Measurements from ENCODE around the gene NR2C1. TPM values are rescaled to one million over a fixed set of nuclear protein-coding genes. Genes with fewer than 3 reads are reported as not detected.

NR2C1 gene
- total RNA-seq, 1 donor from 2014 or later: 44.3 TPM

DNA sequence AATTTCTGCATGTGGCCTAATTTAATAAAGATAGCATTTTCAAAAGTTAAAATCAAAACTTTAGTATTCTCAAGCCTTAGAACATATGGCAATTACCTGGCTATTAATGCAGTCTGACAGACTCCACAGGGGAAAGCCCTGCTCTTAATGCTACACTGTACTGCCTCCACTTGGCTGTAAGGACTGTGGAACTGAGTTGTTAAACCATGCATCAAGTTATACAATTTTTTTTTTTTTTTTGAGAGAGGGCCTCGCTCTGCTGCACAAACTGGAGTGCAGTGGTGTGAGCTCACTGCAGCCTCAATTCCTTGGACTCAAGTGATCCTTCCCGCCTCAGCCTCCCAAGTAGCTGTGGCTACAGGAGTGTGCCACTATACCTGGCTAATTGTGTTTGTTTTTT, 50.9 kb downstream of the NR2C1 start:
- Mint-ChIP-seq H3K4me3 (ENCODE audit: unreplicated experiment) (no peak overlapping the region), H3K4me1 (ENCODE audit: low read depth, unreplicated experiment) (no peaks in the 10 kb centered on the region), H3K27me3 (ENCODE audit: low read depth, unreplicated experiment) (no peaks in the 10 kb centered on the region), H3K27ac (ENCODE audit: unreplicated experiment) (no peak overlapping the region), H3K36me3 (ENCODE audit: low read depth, unreplicated experiment) (peaks cover 4% of the 10 kb centered on the region), H3K9me3 (ENCODE audit: unreplicated experiment) (no peaks in the 10 kb centered on the region)
- H3K4me1 ChIP-seq (ENCODE audit: insufficient read depth, low read length): no peaks in the 10 kb centered on the region
- no peaks in the 10 kb centered on the region for H4K20me1 ChIP-seq (ENCODE audit: insufficient read depth, low read length)
- no peak for FAIRE-seq
- H3K36me3 ChIP-seq (ENCODE audit: insufficient read depth, low read length): no peaks in the 10 kb centered on the region
- no peaks in the 10 kb centered on the region for H3K9me3 ChIP-seq (ENCODE audit: insufficient read depth, low read depth, low read length)
- no peak for DNase-seq (ENCODE audit: low read depth)
- H3K27ac ChIP-seq (ENCODE audit: low read depth, low read length): no peak overlapping the region
- no peaks in the 10 kb centered on the region for H3K79me2 ChIP-seq (ENCODE audit: insufficient read depth, low read length)
- H3K9ac ChIP-seq (ENCODE audit: low read length): no peak overlapping the region
- no peak overlapping the region for H3K4me3 ChIP-seq (ENCODE audit: insufficient read depth, low read depth, low read length)
- TF ChIP-seq, protein P1, sequence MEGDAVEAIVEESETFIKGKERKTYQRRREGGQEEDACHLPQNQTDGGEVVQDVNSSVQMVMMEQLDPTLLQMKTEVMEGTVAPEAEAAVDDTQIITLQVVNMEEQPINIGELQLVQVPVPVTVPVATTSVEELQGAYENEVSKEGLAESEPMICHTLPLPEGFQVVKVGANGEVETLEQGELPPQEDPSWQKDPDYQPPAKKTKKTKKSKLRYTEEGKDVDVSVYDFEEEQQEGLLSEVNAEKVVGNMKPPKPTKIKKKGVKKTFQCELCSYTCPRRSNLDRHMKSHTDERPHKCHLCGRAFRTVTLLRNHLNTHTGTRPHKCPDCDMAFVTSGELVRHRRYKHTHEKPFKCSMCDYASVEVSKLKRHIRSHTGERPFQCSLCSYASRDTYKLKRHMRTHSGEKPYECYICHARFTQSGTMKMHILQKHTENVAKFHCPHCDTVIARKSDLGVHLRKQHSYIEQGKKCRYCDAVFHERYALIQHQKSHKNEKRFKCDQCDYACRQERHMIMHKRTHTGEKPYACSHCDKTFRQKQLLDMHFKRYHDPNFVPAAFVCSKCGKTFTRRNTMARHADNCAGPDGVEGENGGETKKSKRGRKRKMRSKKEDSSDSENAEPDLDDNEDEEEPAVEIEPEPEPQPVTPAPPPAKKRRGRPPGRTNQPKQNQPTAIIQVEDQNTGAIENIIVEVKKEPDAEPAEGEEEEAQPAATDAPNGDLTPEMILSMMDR (IDR thresholded peaks at IDR 0.05; ENCODE audit: insufficient read depth, low read depth, low read length): no peak
- TF ChIP-seq EZH2 (IDR thresholded peaks at IDR 0.05; ENCODE audit: insufficient read depth, low read length): no peak
- no peak overlapping the region for H2AFZ ChIP-seq (ENCODE audit: low read depth, low read length)
- no peaks in the 10 kb centered on the region for H3K27me3 ChIP-seq (ENCODE audit: insufficient read depth, low read length)
- no peak overlapping the region for H3K4me2 ChIP-seq (ENCODE audit: low read length)

DNA sequence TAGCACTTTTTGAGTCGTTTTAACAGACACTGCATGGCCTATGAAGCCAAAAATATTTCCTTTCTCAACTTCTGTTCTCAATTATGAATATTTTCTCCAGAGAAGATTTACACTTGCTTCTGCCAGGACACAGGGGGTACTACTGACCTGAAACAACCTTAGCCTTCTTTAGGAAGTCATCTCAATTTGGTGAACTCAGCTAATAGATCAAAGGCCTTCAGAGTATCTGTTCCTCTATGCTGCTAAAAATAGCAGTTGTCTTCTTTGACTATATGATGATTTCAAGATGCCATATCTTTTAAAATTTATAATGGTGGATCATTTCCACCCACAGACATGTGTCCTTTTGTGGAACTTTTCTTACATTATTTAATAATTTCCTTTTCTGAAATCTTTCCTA, 55.9 kb downstream of the NR2C1 start:
- no peak overlapping the region for H3K4me3 Mint-ChIP-seq (ENCODE audit: unreplicated experiment)
- TF ChIP-seq EZH2 (IDR thresholded peaks at IDR 0.05; ENCODE audit: insufficient read depth, low read length): no peak
- TF ChIP-seq, protein P1 (IDR thresholded peaks at IDR 0.05; ENCODE audit: insufficient read depth, low read depth, low read length): no peak
- Histone ChIP-seq H3K4me3 (ENCODE audit: insufficient read depth, low read depth, low read length) (no peak overlapping the region), H4K20me1 (ENCODE audit: insufficient read depth, low read length) (no peaks in the 10 kb centered on the region), H3K4me1 (ENCODE audit: insufficient read depth, low read length) (no peaks in the 10 kb centered on the region), H3K9ac (ENCODE audit: low read length) (no peak overlapping the region), H2AFZ (ENCODE audit: low read depth, low read length) (no peak overlapping the region), H3K4me2 (ENCODE audit: low read length) (no peak overlapping the region), H3K36me3 (ENCODE audit: insufficient read depth, low read length) (no peaks in the 10 kb centered on the region), H3K27ac (ENCODE audit: low read depth, low read length) (no peak overlapping the region), H3K27me3 (ENCODE audit: insufficient read depth, low read length) (no peaks in the 10 kb centered on the region), H3K79me2 (ENCODE audit: insufficient read depth, low read length) (no peaks in the 10 kb centered on the region), H3K9me3 (ENCODE audit: insufficient read depth, low read depth, low read length) (no peaks in the 10 kb centered on the region)
- no peak for DNase-seq (ENCODE audit: low read depth)
- no peaks in the 10 kb centered on the region for H3K27me3 Mint-ChIP-seq (ENCODE audit: low read depth, unreplicated experiment)
- H3K9me3 Mint-ChIP-seq (ENCODE audit: unreplicated experiment): no peaks in the 10 kb centered on the region
- no peaks in the 10 kb centered on the region for H3K4me1 Mint-ChIP-seq (ENCODE audit: low read depth, unreplicated experiment)
- peaks cover 2% of the 10 kb centered on the region for H3K36me3 Mint-ChIP-seq (ENCODE audit: low read depth, unreplicated experiment)
- no peak for FAIRE-seq
- no peak overlapping the region for H3K27ac Mint-ChIP-seq (ENCODE audit: unreplicated experiment)

DNA sequence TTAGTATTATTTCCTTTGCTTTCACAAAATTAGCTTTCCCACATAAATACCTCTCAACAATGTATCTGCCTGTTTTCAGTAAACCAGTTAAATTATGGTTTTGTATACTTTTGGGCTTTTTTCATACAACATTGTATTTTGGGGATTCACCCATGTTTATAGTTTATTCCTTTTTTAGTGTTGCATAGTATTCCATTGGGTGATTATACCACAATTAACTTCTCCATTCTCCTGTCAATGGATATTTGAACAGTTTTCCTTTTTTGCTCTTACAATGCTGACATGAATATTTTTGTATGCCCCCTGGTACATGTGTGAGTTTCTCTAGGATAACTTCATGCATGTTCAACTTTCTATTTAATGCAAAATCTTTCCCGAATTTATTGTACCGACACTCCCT, 57.3 kb downstream of the NR2C1 start:
- H3K79me2 ChIP-seq (ENCODE audit: insufficient read depth, low read length): no peaks in the 10 kb centered on the region
- H3K9ac ChIP-seq (ENCODE audit: low read length): no peak overlapping the region
- H3K9me3 ChIP-seq (ENCODE audit: insufficient read depth, low read depth, low read length): no peaks in the 10 kb centered on the region
- no peaks in the 10 kb centered on the region for H3K27me3 Mint-ChIP-seq (ENCODE audit: low read depth, unreplicated experiment)
- H3K36me3 Mint-ChIP-seq (ENCODE audit: low read depth, unreplicated experiment): peaks cover 3% of the 10 kb centered on the region
- H3K27me3 ChIP-seq (ENCODE audit: insufficient read depth, low read length): no peaks in the 10 kb centered on the region
- no peak overlapping the region for H3K27ac ChIP-seq (ENCODE audit: low read depth, low read length)
- H3K4me1 ChIP-seq (ENCODE audit: insufficient read depth, low read length): no peaks in the 10 kb centered on the region
- no peaks in the 10 kb centered on the region for H4K20me1 ChIP-seq (ENCODE audit: insufficient read depth, low read length)
- H2AFZ ChIP-seq (ENCODE audit: low read depth, low read length): no peak overlapping the region
- no peak overlapping the region for H3K4me3 ChIP-seq (ENCODE audit: insufficient read depth, low read depth, low read length)
- H3K4me2 ChIP-seq (ENCODE audit: low read length): no peak overlapping the region
- FAIRE-seq (no peak), DNase-seq (ENCODE audit: low read depth) (no peak)
- H3K4me1 Mint-ChIP-seq (ENCODE audit: low read depth, unreplicated experiment): no peaks in the 10 kb centered on the region
- no peaks in the 10 kb centered on the region for H3K36me3 ChIP-seq (ENCODE audit: insufficient read depth, low read length)
- H3K27ac Mint-ChIP-seq (ENCODE audit: unreplicated experiment): no peak overlapping the region
- no peaks in the 10 kb centered on the region for H3K9me3 Mint-ChIP-seq (ENCODE audit: unreplicated experiment)
- TF ChIP-seq, protein P1 (IDR thresholded peaks at IDR 0.05; ENCODE audit: insufficient read depth, low read depth, low read length): no peak
- TF ChIP-seq EZH2 (IDR thresholded peaks at IDR 0.05; ENCODE audit: insufficient read depth, low read length): no peak
- H3K4me3 Mint-ChIP-seq (ENCODE audit: unreplicated experiment): no peak overlapping the region

Data from astrocyte (in vitro differentiated cells and primary cell).